ENCODE data around the gene TXLNG.

GRCh38 chrX:16778993-16779392 is 7.3 kb upstream of the TXLNG start:
- no peak for TF ChIP-seq CTCF (conservative IDR thresholded peaks at IDR 0.05 in 1 of 2, IDR thresholded peaks at IDR 0.05 in 1 of 2; ENCODE audit: low read depth in 1 of 2, low read length in 2 of 2)
- TF ChIP-seq EZH2 (IDR thresholded peaks at IDR 0.05; ENCODE audit: low read length, missing control alignments): no peak

All from fibroblast of lung (primary cell).